Right kidney (tissue), 1 donor: Measurements from ENCODE around the gene ABCF2.

Experiments
- DNase-seq: peaks from one replicate; pipeline ENCODE4 v3.0.0-alpha.2; 2016

ABCF2 gene

GRCh38 chr7:151194188-151194587 is 32.8 kb downstream of the ABCF2 start:
- DNase-seq: no peak

- no peak for DNase-seq
Measured at GRCh38 chr7:151193203-151193978, 33.6 kb downstream of the ABCF2 start.

GRCh38 chr7:151192002-151192539 is 34.9 kb downstream of the ABCF2 start:
- DNase-seq: no peak

GRCh38 chr7:151191544-151191943 is 35.5 kb downstream of the ABCF2 start:
- DNase-seq: no peak

DNA sequence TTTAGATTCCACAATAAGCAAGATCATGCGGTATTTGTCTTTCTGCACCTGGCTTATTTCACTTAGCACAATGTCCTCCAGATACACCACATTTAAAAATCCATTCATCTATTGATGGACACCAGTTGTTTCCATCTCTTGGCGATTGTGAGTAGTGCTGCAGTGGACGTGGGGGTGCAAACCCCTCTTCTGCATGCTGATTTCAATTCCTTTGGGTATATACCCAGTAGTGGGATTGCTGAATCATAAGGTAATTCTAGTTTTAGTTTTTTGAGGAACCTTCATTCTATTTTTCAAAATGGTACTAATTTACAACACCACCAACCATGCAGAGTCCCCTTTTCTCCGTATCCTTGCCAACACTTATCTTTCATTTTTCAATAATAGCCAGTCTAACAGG is 38.0 kb downstream of the ABCF2 start:
- no peak for DNase-seq

GRCh38 chr7:151188252-151188542 is 38.8 kb downstream of the ABCF2 start:
- DNase-seq: no peak

GRCh38 chr7:151187409-151188251 is 39.4 kb downstream of the ABCF2 start:
- no peak for DNase-seq

DNA sequence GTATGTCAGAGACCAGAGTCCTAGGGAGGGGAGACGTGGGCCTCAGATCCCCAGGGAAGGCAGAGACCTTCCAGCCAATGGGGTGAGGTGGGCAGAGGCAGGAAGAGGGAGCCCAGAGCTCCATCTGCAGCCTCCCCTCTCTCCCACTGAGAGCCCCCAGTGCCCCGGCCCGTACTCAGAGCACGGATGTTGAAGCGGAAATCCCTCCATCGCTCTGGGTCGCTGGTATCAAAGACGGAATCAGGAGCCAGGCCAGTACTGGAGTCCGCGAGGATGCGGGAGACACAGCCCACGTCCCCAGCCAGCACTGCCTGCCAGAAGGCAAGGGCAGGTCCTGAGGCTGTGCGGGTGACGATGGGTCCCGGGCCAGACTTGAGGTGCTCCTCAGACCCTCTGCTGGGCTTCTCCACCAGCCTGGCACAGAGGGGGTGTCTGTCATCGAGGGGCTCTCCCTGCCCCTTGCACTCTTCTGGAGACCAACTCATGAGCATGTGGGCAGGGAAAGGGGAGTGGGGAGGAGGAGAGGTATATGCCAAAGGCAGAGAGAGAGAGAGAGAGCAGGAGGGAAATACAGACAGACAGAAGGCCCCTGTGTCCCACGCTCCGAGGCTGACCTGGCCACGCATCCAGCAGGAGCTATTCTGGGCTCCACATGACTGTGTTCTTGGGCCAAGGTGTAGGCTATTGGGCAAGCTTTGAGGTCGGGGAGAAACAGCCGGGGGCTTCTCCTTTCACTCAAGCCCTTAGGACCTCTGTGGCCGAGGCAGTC is 40.2 kb downstream of the ABCF2 start, which contains the start of gene ASB10:
TSS of gene ASB10 (minus strand) at position 611 of the 769 bp plus-strand sequence. CDS start at position 491, 120 bp downstream.
- DNase-seq: no peak

GRCh38 chr7:151185762-151186639 is 41.0 kb downstream of the ABCF2 start:
- no peak for DNase-seq

DNA sequence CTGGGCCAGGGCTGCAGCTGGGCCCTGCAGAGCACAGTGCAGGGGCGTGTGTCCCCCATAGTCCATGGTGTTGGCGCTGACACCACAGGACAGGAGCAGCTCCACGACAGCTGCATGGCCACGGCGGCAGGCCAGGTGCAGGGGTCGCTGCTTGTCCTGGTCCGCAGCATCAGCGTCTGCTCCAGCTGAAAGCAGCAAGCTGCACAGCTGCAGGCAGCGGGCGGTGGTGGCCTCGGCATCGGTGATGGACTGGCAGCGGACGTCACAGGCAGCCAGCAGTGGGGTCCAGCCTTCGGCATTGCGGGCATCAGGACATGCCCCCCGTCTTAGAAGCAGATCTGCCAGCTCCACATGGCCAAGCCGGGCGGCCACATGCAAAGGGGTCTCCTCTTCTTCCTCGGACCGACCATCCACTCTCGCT is 46.0 kb downstream of the ABCF2 start:
- DNase-seq: no peak

- no peak for DNase-seq
Measured at GRCh38 chr7:151179946-151180345, 47.1 kb downstream of the ABCF2 start.

DNA sequence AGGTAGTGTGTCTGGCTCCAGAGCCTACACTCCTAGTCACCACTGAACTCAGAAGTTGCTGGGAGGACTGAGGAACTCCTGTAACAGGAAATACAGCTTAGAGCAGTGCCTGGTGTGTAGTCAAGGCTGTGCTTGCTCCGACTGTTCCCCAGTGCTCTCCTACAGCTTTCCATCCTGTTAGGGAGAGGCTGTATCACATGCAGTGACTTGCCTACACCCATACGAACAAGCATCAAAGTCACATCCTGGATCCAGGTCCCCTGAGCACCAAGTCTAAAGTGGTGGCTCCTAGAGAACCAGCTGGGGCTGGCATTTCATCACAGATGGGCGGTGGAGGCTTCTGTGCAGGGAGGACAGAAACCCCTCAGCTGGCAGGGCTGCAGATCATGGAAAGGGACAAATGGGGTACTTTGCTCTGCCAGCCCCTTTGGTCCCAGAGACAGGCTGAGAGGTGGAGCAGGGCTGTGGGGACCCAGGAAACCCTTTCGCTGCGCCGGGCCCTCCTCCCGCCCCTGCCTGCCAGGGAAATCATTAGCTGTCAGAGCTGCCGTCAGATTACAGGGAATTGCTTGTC is 47.6 kb downstream of the ABCF2 start:
- DNase-seq: no peak

- DNase-seq: no peak
Measured at GRCh38 chr7:151178831-151179230, 48.2 kb downstream of the ABCF2 start.

DNA sequence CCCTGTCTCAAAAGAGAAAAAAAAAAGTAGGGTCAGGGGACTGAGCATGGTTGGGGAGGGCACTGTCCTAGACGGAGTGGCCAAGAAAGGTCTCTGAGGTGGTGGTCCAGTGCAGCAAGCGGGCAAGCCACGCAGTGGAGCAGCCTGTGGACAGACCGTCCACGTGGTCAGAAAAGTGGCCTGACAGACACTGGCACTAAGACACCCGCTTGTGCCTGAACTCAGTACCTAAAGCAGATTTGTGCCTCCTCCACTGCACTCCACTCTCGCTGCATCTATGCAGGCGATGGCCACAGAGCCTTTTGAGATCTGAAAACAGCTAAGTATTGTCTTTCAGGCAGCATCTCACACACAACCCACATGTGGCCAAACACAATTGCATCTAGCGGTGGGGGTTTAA is 48.8 kb downstream of the ABCF2 start:
- no peak for DNase-seq

GRCh38 chr7:151177310-151177709 is 49.7 kb downstream of the ABCF2 start:
- no peak for DNase-seq

DNA sequence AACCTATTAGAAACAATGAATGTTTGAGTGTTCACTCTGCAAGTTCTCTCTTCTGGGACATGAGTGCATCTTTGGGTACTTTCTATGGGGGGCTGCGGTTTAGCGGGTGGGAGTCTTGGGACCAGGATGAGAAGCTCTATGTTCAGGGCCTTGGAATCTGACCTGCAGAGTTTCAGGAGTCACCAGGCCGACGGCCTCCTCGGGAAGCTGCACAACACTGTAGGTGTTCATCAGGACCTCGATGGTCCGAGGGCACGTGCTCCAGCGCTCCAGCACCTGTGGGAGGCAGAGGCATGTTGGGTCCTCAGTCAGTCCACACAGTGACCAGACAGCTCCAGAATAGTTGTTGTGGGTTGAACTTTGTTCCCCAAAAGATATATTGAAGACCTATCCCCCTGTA is 50.6 kb downstream of the ABCF2 start:
- DNase-seq: no peak

GRCh38 chr7:151175793-151176311 is 51.2 kb downstream of the ABCF2 start:
- no peak for DNase-seq

- no peak for DNase-seq
Measured at GRCh38 chr7:151175047-151175792, 51.8 kb downstream of the ABCF2 start.

DNA sequence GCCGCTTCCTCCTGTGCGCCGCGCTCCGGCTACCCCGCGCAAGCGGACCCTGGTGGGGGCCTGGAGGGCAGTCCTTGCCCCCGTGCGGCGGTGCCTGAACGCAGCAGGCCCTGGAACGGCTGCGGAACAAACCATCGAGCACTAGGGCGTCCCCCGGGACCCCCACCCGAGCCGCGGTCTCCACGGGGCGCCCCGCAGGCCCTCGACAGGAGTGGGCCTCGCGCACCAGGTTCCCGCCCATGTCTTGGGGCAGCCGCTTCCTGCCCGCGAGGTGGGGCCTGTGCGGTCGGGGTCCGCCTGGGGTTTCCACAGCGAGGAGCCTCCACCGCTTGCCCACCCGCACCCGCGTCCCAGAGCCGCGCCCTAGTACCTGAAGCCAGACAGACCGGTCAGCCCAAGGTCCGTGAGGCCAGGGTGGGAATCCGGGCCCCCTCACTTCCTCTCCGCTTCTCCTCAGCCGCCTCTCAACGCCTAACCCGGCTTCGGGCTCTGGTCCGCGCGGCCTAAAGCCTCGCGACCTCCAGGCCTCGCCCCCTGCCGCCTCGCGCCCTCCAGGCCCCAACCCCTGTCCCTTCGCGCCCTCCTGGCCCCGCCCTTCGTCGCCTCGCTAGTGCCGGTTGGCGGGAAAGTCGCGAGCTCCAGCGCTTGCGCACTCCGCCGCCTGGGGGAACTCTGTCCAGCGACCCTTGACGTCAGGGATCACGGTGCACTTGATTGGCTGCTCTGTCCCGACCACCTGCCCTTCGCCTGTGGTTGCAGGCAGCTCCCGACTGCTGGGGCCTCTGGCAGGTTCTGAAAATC is 52.6 kb downstream of the ABCF2 start:
- DNase-seq: no peak
